Heart left ventricle (tissue), 13 donors: ENCODE results near the gene UST.

Experiments
- CTCF ChIP-seq, 12 donors: fragments of 200-600 bp; sonication (generic) in 4 of 12; IDR thresholded peaks; one replicate each; pipeline versions ENCODE4 v1.5.0 to v1.8.0; 2018 to 2022; ENCODE audit warnings: antibody characterized with exemption in 12 of 12, mild to moderate bottlenecking in 5 of 12
- POLR2A ChIP-seq, 2 donors: fragments of 450-650 bp; IDR thresholded peaks; one replicate each; pipeline ENCODE4 v1.6.1; 2017; ENCODE audit warnings: antibody characterized with exemption in 2 of 2, mild to moderate bottlenecking in 2 of 2, moderate library complexity in 2 of 2
- donor health status: ischemic (EF 13 %, LVEDD 7.1; RV severe dilation, severe dysfunction).
- donor health status: DM: no; HTN: yes; CAD: no.
- donor health status: DM: no; HTN: no; CAD: no.
- donor health status: ischemic (EF 25% LVEDD 6.9; RV normal size, moderate dysfunction).
- donor health status: ischemic (EF 25% LVEDD 5.7; RV mildly dilated, moderate dysfunction).
- donor health status: ischemic (EF 35%, LVEDD 5.7; RV mildly dilated, moderate dysfunction).
- donor health status: nonischemic (EF 11% LVEDD 7.7; RV severe dilation, severe dysfunction).
- donor health status: DM: yes; HTN: yes; CAD: no.
- donor health status: PGD.
- donor health status: ischemic (EF 29% LVEDD 5.4; RV normal size, mild dysfunction).
- donor health status: nonischemic (EF 23%, LVEDD 6.1; RV moderate dilation, normal function).

GRCh38 chr6:148868901-148869300 lies 122.1 kb downstream of the UST start:
- TF ChIP-seq CTCF (IDR thresholded peaks at IDR 0.05) (no peak), POLR2A (IDR thresholded peaks at IDR 0.05) (no peak)
